GM19397 (cell line): ENCODE measurements around the gene FAM3D.
"Not testable (repeated sequence)": the region's sequence is repeated elsewhere in the genome, so short reads cannot be mapped to it uniquely, and the experiment has no call there.

Experiments
- ATAC-seq: cut with Tn5 transposase; IDR thresholded peaks from one replicate; pipeline ENCODE4 v1.9.1; 2021; ENCODE audit warnings: mild to moderate bottlenecking, moderate library complexity; ENCODE audit not compliant: unreplicated experiment

FAM3D gene

GRCh38 chr3:58666683-58667082 lies at the start of gene FAM3D:
Gene FAM3D (minus strand): TSS chr3:58666774. CDS start chr3:58655563, 11,211 bp downstream.
- ATAC-seq: no peak

GRCh38 chr3:58713715-58714401 lies 47.3 kb upstream of the FAM3D start:
- no peak for ATAC-seq

GRCh38 chr3:58711871-58712270 lies 45.3 kb upstream of the FAM3D start:
- ATAC-seq: no peak

GRCh38 chr3:58708983-58709382 lies 42.4 kb upstream of the FAM3D start:
- not testable (repeated sequence) for ATAC-seq

GRCh38 chr3:58708116-58708791 lies 41.7 kb upstream of the FAM3D start:
- no peak for ATAC-seq

GRCh38 chr3:58707390-58707930 lies 40.9 kb upstream of the FAM3D start:
- ATAC-seq: no peak

GRCh38 chr3:58706395-58707167 lies 40.0 kb upstream of the FAM3D start:
- ATAC-seq: no peak

GRCh38 chr3:58704745-58705144 lies 38.2 kb upstream of the FAM3D start:
- no peak for ATAC-seq

GRCh38 chr3:58704304-58704703 lies 37.7 kb upstream of the FAM3D start:
- ATAC-seq: not testable (repeated sequence)

- no peak for ATAC-seq
Measured at GRCh38 chr3:58698246-58698645, 31.7 kb upstream of the FAM3D start.

GRCh38 chr3:58697561-58697960 lies 31.0 kb upstream of the FAM3D start:
- ATAC-seq: no peak

DNA sequence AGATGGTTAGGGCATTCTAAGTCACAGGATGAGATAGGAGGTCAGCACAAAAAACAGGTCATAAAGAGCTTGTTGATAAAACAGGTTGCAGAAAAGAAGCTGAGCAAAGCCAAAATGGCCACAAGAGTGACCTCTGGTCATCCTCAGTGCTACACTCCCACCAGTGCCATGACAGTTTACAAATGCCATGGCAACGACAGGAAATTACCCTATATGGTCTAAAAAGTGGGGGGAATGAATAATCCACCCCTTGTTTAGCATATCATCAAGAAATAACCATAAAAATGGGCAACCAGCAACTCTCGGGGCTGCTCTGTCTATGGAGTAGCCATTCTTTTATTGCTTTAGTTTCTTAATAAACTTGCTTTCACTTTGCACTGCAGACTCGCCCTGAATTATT lies 30.2 kb upstream of the FAM3D start:
- not testable (repeated sequence) for ATAC-seq

DNA sequence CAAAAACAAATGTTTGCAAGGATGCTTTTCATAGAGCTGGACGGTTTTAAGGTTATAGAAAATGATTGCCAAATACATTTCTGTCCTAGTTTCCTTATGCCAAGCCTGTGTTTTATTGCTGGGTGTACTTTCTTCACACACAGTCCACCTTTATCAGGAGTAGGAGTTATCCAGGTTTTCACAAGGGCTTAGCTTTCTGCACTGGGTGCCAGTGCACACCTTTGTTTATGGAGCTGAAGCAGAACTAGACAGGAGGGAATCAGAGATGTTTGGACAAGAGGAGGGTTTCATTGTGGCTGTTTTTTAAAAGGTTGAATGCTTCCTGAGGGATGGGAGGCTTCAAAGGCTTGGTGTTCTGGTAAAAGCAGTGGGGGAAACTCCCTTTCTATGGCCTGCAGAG lies 29.5 kb upstream of the FAM3D start:
- ATAC-seq: no peak

- not testable (repeated sequence) for ATAC-seq
Measured at GRCh38 chr3:58695284-58695683, 28.7 kb upstream of the FAM3D start.

- ATAC-seq: peak; percentile 62
Measured at GRCh38 chr3:58693940-58694850, 27.6 kb upstream of the FAM3D start.

- no peak for ATAC-seq
Measured at GRCh38 chr3:58692484-58692883, 25.9 kb upstream of the FAM3D start.

DNA sequence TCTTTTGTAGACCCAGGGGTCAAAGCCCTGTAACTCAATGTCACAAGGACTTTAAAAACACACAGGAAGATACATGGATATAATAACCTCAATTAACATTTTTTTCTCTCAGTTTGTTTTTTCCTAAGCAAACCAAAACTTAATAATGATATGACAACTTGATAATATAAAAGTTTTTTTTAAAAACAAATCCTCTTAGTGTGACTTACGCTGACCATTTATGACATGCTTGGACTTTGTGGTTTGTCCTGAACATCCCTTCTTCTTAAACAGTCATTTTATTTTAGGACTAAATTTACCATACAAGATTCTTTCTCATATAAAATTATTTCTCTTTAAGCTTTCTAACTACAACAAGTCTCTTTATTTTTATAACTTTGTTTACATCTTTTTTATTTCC lies 25.4 kb upstream of the FAM3D start:
- ATAC-seq: no peak

- ATAC-seq: no peak
Measured at GRCh38 chr3:58690490-58690889, 23.9 kb upstream of the FAM3D start.

DNA sequence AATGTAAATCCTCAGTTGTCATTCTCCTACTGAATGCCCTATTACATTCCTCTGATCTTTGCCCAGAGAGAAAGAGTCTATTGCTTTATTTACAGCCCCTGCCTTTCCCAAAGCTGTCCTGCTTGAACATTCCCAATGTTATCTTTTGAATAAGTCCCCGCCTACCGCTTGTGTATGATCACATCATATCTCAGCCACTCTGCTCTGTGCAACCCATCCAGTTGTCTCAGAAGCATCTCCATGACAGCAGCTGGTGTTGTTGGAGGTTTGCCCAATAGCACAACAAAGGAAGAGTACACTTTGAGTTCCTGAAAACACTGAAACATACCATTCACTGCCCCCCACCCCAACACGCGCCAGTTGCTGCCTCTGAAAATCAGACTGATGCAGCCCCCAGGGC lies 22.0 kb upstream of the FAM3D start:
- no peak for ATAC-seq

DNA sequence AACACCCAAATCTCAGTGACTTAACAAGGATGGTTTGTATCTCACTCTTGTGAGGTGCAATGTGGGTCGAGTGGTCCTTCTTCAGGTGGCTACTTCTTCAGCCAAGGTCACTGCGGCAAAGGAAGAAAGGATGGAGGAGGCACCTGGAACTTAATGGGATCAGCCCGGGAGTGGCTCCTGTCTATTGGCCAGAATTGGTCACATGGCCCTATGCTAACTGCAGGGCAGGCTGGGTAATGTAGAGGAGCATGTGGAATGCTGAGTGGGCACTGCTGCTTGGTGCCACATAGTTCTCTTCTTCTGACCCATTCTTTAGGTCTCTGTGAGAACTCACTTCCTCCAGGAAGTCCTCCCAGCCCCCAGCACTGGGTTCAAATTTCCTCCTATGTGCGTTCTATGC lies 20.3 kb upstream of the FAM3D start:
- ATAC-seq: no peak
